Smooth muscle cell (in vitro differentiated cells): ENCODE measurements around the gene FGFR3. TPM values are rescaled to one million over a fixed set of nuclear protein-coding genes. Genes with fewer than 3 reads are reported as not detected.

Experiments
- DNase-seq: peaks from one replicate; lab custom pipeline; 2025; ENCODE audit not compliant: unreplicated experiment; lab: John Stamatoyannopoulos, UW
- H2AFZ ChIP-seq: fragments of 200-600 bp; sonication (generic); 2 replicates; pipeline ENCODE4 v1.6.0; 2016; ENCODE audit warnings: antibody characterized with exemption, low read depth, mild to moderate bottlenecking
- H3F3A ChIP-seq: fragments of 200-600 bp; sonication (generic); 2 replicates; pipeline ENCODE4 v1.6.0; 2017; ENCODE audit warnings: antibody characterized with exemption, low read depth
- H3K27ac ChIP-seq: fragments of 200-600 bp; sonication (generic); 2 replicates; pipeline ENCODE4 v1.5.1; 2016; ENCODE audit warnings: low read depth, mild to moderate bottlenecking
- H3K27me3 ChIP-seq: fragments of 200-600 bp; sonication (generic); 2 replicates; pipeline ENCODE4 v1.6.1; 2016; ENCODE audit warnings: low read depth, mild to moderate bottlenecking
- H3K36me3 ChIP-seq: fragments of 200-600 bp; sonication (generic); 2 replicates; pipeline ENCODE4 v1.5.1; 2016; ENCODE audit warnings: low read depth
- H3K4me1 ChIP-seq: fragments of 200-600 bp; sonication (generic); 2 replicates; pipeline ENCODE4 v1.5.1; 2016; ENCODE audit warnings: low read depth
- H3K4me2 ChIP-seq: fragments of 200-600 bp; sonication (generic); 2 replicates; pipeline ENCODE4 v1.6.0; 2016; ENCODE audit warnings: mild to moderate bottlenecking
- H3K4me3 ChIP-seq: fragments of 200-600 bp; sonication (generic); 2 replicates; pipeline ENCODE4 v1.5.1; 2016; ENCODE audit warnings: mild to moderate bottlenecking
- H3K79me2 ChIP-seq: fragments of 200-600 bp; sonication (generic); 2 replicates; pipeline ENCODE4 v1.6.0; 2016; ENCODE audit warnings: low read depth, mild to moderate bottlenecking
- H3K9ac ChIP-seq: fragments of 200-600 bp; sonication (generic); 2 replicates; pipeline ENCODE4 v1.6.0; 2016; ENCODE audit warnings: low read depth
- H3K9me3 ChIP-seq: fragments of 200-600 bp; sonication (generic); replicated peaks from 2 replicates; pipeline ENCODE4 v1.5.1; 2016; ENCODE audit warnings: low read depth
- H4K20me1 ChIP-seq: fragments of 200-600 bp; sonication (generic); 2 replicates; pipeline ENCODE4 v1.6.0; 2016; ENCODE audit warnings: low read depth
- WGBS: methylation state at CpG from one replicate; pipeline ENCODE4 v1.1.7; 2016; ENCODE audit warnings: low lambda C conversion rate; 5-methylcytosine and 5-hydroxymethylcytosine counted together
- polyA plus RNA-seq: library from polyadenylated mRNA; unstranded; fragments of >200 nt; fragmentation: Nextera tagmentation; extraction: Ambion mirVana; gene quantifications from 2 replicates; pipeline ENCODE4 v1.2.1, GENCODE V29; 2016
- total RNA-seq: library from RNA; depleted of rRNA; stranded (reverse); fragments of >200 nt; gene quantifications from 2 replicates; pipeline ENCODE4 v1.2.3, GENCODE V29; 2014
- TF ChIP-seq, protein P1 (sequence below): fragments of 200-600 bp; sonication (generic); IDR thresholded peaks from 2 replicates; pipeline ENCODE4 v1.5.1; 2017; ENCODE audit warnings: borderline replicate concordance, mild to moderate bottlenecking, antibody characterized with exemption; ENCODE audit not compliant: insufficient read depth, poor library complexity, severe bottlenecking

FGFR3 gene
- total and polyA plus RNA-seq, 2 experiments from 2014 or later: 6.6 to 13.6 TPM

DNA sequence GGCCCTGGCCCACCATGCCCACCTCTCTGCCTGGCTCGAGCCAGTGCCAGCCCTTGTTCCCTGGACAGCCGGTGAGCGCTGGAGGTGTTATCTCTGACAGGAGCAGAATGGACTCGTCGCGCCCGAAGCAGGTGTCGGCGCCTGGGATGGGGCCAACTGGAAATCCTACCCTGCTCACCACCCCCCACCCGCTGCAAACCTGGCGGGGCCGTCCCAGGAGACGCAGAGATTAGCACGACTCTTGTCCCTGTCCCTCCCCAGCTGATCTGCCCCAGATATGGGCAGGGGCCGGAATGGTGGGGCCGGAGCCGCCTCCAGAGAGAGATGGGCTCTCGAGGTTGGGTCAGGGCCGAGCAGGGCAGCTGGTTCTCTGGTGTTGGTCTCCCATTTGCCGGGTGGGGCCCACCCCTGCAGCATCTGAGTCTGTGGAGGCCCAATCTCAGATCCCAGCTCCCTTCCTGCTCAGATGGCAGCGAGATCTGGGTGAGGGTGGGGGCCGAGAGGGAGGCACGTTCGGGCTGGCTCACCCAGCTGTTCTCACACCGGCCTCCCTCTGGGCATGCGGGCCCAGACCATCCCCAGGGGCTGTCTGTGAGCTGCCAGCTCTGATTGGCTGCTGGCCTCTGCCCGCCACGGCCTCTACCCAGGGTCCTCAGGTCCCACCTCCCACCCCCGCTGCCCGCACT, 20.1 kb upstream of the FGFR3 start:
- TF ChIP-seq, protein P1, sequence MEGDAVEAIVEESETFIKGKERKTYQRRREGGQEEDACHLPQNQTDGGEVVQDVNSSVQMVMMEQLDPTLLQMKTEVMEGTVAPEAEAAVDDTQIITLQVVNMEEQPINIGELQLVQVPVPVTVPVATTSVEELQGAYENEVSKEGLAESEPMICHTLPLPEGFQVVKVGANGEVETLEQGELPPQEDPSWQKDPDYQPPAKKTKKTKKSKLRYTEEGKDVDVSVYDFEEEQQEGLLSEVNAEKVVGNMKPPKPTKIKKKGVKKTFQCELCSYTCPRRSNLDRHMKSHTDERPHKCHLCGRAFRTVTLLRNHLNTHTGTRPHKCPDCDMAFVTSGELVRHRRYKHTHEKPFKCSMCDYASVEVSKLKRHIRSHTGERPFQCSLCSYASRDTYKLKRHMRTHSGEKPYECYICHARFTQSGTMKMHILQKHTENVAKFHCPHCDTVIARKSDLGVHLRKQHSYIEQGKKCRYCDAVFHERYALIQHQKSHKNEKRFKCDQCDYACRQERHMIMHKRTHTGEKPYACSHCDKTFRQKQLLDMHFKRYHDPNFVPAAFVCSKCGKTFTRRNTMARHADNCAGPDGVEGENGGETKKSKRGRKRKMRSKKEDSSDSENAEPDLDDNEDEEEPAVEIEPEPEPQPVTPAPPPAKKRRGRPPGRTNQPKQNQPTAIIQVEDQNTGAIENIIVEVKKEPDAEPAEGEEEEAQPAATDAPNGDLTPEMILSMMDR: no peak
- Histone ChIP-seq H3K9me3 (no peaks in the 10 kb centered on the region), H3K4me3 (no peak overlapping the region), H3K27me3 (no peaks in the 10 kb centered on the region), H3K4me1 (peaks cover 54% of the 10 kb centered on the region), H3K9ac (no peak overlapping the region), H3K36me3 (no peaks in the 10 kb centered on the region), H2AFZ (no peak overlapping the region), H3K79me2 (no peaks in the 10 kb centered on the region), H3K4me2 (no peak overlapping the region), H4K20me1 (no peaks in the 10 kb centered on the region), H3K27ac (no peak overlapping the region), H3F3A (no peaks in the 10 kb centered on the region)
- no peak for DNase-seq
- 76% methylated on average over 20 of the region's 30 CpGs for WGBS

DNA sequence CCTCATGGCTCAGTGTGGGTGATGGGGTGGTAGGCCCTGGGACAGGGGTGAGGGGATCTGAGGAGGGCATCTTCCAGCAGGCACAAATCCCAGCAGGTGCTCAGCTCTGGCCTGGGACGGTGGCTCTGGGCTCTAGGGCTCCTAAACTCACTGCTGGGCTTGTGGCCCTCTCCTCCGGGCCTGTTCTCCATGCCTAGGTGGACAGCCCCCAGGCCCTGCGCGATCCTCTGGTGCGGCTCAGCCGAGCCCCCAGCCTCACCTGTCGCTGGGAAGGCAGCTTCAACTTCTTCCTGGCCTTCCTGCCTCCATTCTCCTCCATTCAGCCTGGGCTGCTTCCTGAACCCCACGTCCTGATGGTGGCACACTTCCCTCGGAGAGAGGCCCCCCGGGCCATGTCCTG, 19.3 kb upstream of the FGFR3 start:
- WGBS: 90% methylated on average over 10 of the region's 10 CpGs
- no peak overlapping the region for H3K4me2 ChIP-seq
- no peaks in the 10 kb centered on the region for H3F3A ChIP-seq
- no peaks in the 10 kb centered on the region for H3K9me3 ChIP-seq
- H3K79me2 ChIP-seq: no peaks in the 10 kb centered on the region
- DNase-seq: no peak
- no peak overlapping the region for H2AFZ ChIP-seq
- H3K27ac ChIP-seq: no peak overlapping the region
- no peaks in the 10 kb centered on the region for H3K36me3 ChIP-seq
- no peak overlapping the region for H3K4me3 ChIP-seq
- H3K27me3 ChIP-seq: no peaks in the 10 kb centered on the region
- no peaks in the 10 kb centered on the region for H4K20me1 ChIP-seq
- H3K9ac ChIP-seq: no peak overlapping the region
- H3K4me1 ChIP-seq: peaks cover 54% of the 10 kb centered on the region
- TF ChIP-seq, protein P1: no peak

DNA sequence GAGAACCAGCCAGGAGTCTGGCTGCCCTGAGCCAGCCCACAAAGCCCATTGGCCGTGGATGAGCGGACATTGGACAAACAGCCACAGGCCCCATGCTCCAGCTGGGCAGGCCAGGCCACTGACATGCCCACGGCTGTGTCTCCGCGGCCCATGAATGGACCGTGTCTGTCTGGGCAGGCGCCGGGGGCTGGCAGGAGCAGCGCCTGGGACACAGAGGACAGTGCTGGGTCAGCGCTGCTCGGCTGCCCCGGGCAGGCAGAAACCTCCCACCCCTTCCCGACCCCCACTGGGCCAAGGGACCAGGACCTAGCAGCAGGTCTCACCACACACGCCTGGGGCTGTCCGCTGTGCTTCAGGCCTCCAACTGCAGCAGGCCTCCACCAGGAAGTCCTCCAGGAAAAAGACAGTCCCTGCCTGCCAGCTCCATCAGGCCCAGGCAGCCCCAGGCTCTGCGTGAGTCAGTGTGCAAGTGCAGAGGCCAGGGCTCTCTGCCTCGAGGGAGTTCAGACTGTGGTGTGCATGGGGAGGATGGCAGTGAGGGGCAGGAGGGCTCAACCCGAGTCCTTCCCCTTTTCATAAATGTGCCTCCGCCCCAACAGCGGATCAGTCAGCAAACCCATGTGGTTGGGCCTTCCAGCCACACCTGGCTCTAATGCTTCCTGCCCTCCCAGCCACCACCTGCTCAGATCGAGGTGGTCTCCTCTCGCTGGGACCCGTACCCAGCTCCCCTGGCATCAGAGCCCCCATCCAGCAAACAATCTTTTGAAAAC, 17.2 kb upstream of the FGFR3 start:
- no peak overlapping the region for H3K27ac ChIP-seq
- H3K4me3 ChIP-seq: no peak overlapping the region
- no peaks in the 10 kb centered on the region for H3K9me3 ChIP-seq
- 77% methylated on average over 23 of the region's 23 CpGs for WGBS
- H3K36me3 ChIP-seq: no peaks in the 10 kb centered on the region
- H3K4me2 ChIP-seq: no peak overlapping the region
- no peak overlapping the region for H2AFZ ChIP-seq
- H3K4me1 ChIP-seq: peaks cover 35% of the 10 kb centered on the region
- H3K27me3 ChIP-seq: no peaks in the 10 kb centered on the region
- H4K20me1 ChIP-seq: no peaks in the 10 kb centered on the region
- H3F3A ChIP-seq: no peaks in the 10 kb centered on the region
- no peaks in the 10 kb centered on the region for H3K79me2 ChIP-seq
- TF ChIP-seq, protein P1: no peak
- H3K9ac ChIP-seq: no peak overlapping the region
- no peak for DNase-seq
